OCI-LY1 (cell line): ENCODE measurements around the gene AASS.

Experiments used
- H2AFZ ChIP-seq: fragments of 200-600 bp; sonication (generic), shearing (Covaris generic); 2 replicates; pipeline ENCODE4 v1.6.0; 2014; ENCODE audit warnings: antibody characterized with exemption, mild to moderate bottlenecking, low read length
- H3F3A ChIP-seq: fragments of 200-600 bp; sonication (generic), shearing (Covaris generic); 2 replicates; pipeline ENCODE4 v1.6.0; 2014; ENCODE audit warnings: mild to moderate bottlenecking, antibody characterized with exemption, low read length, moderate library complexity; ENCODE audit not compliant: insufficient read depth
- H3K27ac ChIP-seq: fragments of 200-600 bp; sonication (generic); 2 replicates; pipeline ENCODE4 v1.5.1; 2014; ENCODE audit warnings: low read length, mixed run types, mild to moderate bottlenecking, low read depth; ENCODE audit not compliant: poor library complexity, severe bottlenecking
- H3K27me3 ChIP-seq: fragments of 200-600 bp; sonication (generic); 2 replicates; pipeline ENCODE4 v1.6.0; 2014; ENCODE audit warnings: antibody characterized with exemption, mild to moderate bottlenecking, low read length, moderate library complexity; ENCODE audit not compliant: insufficient read depth
- H3K36me3 ChIP-seq: fragments of 200-600 bp; sonication (generic); 2 replicates; pipeline ENCODE4 v1.6.1; 2014; ENCODE audit warnings: mild to moderate bottlenecking, antibody characterized with exemption, low read length, moderate library complexity, mixed read lengths; ENCODE audit not compliant: insufficient read depth
- H3K4me1 ChIP-seq: fragments of 200-600 bp; sonication (generic); 2 replicates; pipeline ENCODE4 v1.5.1; 2014; ENCODE audit warnings: mild to moderate bottlenecking, low read length, moderate library complexity; ENCODE audit not compliant: insufficient read depth, severe bottlenecking
- H3K4me2 ChIP-seq: fragments of 200-600 bp; sonication (generic), shearing (Covaris generic); 2 replicates; pipeline ENCODE4 v1.6.1; 2014; ENCODE audit warnings: low read length
- H3K4me3 ChIP-seq: fragments of 200-600 bp; sonication (generic); 2 replicates; pipeline ENCODE4 v1.5.1; 2014; ENCODE audit warnings: low read length, low read depth, mild to moderate bottlenecking, mixed read lengths; ENCODE audit not compliant: poor library complexity, severe bottlenecking
- H3K79me2 ChIP-seq: fragments of 200-600 bp; shearing (Covaris generic); 2 replicates; pipeline ENCODE4 v1.6.1; 2016; ENCODE audit warnings: mixed run types, low read length, mixed read lengths; ENCODE audit not compliant: insufficient read depth
- H3K9ac ChIP-seq: fragments of 200-600 bp; sonication (generic), shearing (Covaris generic); 2 replicates; pipeline ENCODE4 v1.6.1; 2014; ENCODE audit warnings: mild to moderate bottlenecking, low read length, mixed read lengths
- H3K9me2 ChIP-seq: fragments of 200-600 bp; sonication (generic), shearing (Covaris generic); 2 replicates; pipeline ENCODE4 v1.6.1; 2014; ENCODE audit warnings: low read depth, mild to moderate bottlenecking, low read length, mixed read lengths
- H3K9me3 ChIP-seq: fragments of 200-600 bp; shearing (Covaris generic); 2 replicates; pipeline ENCODE4 v1.6.1; 2014; ENCODE audit warnings: low read length, mixed read lengths
- H4K20me1 ChIP-seq: fragments of 200-600 bp; sonication (generic), shearing (Covaris generic); 2 replicates; pipeline ENCODE4 v1.6.0; 2016; ENCODE audit warnings: mild to moderate bottlenecking, low read length; ENCODE audit not compliant: insufficient read depth
- EZH2 ChIP-seq: fragments of 200-600 bp; sonication (generic), shearing (Covaris generic); IDR thresholded peaks from 2 replicates; pipeline ENCODE4 v1.8.0; 2017; ENCODE audit warnings: borderline replicate concordance, mixed run types, mild to moderate bottlenecking, antibody characterized with exemption, low read length, moderate library complexity, mixed read lengths
- TF ChIP-seq, protein P1 (sequence below): fragments of 200-600 bp; sonication (generic), shearing (Covaris generic); IDR thresholded peaks from 2 replicates; pipeline ENCODE4 v1.5.1; 2017; ENCODE audit warnings: mild to moderate bottlenecking, antibody characterized with exemption, low read length, moderate library complexity, mixed read lengths

The AASS gene

DNA sequence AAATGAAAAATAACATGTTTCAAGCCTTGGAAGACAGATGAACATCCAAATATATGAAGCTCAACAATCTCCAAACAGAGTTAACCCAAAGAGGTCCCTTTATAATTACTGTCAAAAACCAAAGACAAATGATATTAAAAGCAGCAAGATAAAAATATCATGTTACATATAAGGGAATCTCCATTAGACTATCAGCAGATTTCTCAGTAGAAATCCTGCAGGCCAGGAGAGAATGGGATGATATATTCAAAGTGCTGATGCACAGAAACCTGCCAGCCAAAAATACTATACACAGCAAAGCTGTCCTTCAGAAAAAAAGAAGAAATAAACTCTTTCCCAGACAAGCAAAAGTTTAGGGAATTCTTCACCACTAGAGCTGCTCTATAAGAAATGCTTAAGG is 41.0 kb downstream of the AASS start:
- no peaks in the 10 kb centered on the region for H3K36me3 ChIP-seq
- H3F3A ChIP-seq = no peaks in the 10 kb centered on the region
- 0 out of 2 replicates have a peak, but pooled peaks cover 3% of the 10 kb centered on the region for H3K9me3 ChIP-seq

DNA sequence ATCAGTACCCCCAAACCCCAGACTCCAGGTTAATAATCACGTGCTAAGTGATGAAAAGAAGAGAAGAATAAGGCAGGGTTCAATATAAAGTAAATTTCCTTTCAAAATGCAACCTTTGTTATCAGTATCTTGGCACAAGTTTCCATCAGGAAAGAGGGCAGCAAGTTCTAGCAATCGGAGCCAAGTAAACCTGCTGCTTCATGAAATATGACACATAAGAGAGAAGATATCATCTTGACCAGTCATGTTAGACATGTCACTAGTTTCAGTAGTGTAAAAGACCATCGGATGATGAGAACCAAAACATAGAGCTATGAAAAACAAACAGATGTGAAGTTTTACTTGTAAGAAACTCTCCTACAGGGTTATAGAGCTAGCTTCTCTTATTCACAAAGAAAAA is 44.0 kb downstream of the AASS start:
- no peak overlapping the region for H3K4me3 ChIP-seq
- TF ChIP-seq EZH2 = no peak
- TF ChIP-seq, protein P1, sequence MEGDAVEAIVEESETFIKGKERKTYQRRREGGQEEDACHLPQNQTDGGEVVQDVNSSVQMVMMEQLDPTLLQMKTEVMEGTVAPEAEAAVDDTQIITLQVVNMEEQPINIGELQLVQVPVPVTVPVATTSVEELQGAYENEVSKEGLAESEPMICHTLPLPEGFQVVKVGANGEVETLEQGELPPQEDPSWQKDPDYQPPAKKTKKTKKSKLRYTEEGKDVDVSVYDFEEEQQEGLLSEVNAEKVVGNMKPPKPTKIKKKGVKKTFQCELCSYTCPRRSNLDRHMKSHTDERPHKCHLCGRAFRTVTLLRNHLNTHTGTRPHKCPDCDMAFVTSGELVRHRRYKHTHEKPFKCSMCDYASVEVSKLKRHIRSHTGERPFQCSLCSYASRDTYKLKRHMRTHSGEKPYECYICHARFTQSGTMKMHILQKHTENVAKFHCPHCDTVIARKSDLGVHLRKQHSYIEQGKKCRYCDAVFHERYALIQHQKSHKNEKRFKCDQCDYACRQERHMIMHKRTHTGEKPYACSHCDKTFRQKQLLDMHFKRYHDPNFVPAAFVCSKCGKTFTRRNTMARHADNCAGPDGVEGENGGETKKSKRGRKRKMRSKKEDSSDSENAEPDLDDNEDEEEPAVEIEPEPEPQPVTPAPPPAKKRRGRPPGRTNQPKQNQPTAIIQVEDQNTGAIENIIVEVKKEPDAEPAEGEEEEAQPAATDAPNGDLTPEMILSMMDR = no peak
- no peaks in the 10 kb centered on the region for H3K9me2 ChIP-seq
- H3K27me3 ChIP-seq = no peaks in the 10 kb centered on the region
- no peaks in the 10 kb centered on the region for H3K4me1 ChIP-seq
- no peaks in the 10 kb centered on the region for H4K20me1 ChIP-seq
- H3K4me2 ChIP-seq = no peak overlapping the region
- H2AFZ ChIP-seq = no peak overlapping the region
- no peaks in the 10 kb centered on the region for H3K36me3 ChIP-seq
- no peaks in the 10 kb centered on the region for H3K79me2 ChIP-seq
- H3K27ac ChIP-seq = no peak overlapping the region
- no peaks in the 10 kb centered on the region for H3F3A ChIP-seq
- 0 out of 2 replicates have a peak, but pooled peaks cover 3% of the 10 kb centered on the region for H3K9me3 ChIP-seq
- no peak overlapping the region for H3K9ac ChIP-seq

More for the DNA sequence above, 41.0 kb downstream of the AASS start:
- Histone ChIP-seq H3K27me3 (no peaks in the 10 kb centered on the region), H3K79me2 (no peaks in the 10 kb centered on the region), H2AFZ (no peak overlapping the region), H3K9ac (no peak overlapping the region), H3K4me3 (no peak overlapping the region), H3K4me1 (no peaks in the 10 kb centered on the region), H3K4me2 (no peak overlapping the region), H3K27ac (no peak overlapping the region), H4K20me1 (no peaks in the 10 kb centered on the region), H3K9me2 (no peaks in the 10 kb centered on the region)
- TF ChIP-seq, protein P1 = no peak
- TF ChIP-seq EZH2 = no peak

DNA sequence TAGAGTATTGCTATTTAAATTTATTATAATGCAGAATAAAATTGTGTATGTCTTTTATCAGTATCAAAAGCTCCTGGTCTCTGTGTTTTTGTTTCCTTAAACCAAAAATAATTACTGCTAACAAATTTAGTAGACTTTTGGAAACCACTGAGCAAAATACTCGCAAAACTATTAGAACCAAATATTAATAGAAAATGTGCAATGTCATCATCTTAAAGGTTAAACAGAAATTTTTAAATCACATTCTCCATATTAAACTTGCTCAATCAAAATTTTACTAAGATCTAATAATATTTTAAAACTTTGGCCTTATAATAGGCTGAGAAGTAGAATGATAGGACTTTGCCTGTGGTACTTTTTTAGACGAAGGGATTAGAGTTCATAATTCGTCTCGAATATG is 48.4 kb downstream of the AASS start:
- no peaks in the 10 kb centered on the region for H3K79me2 ChIP-seq
- no peak overlapping the region for H3K4me3 ChIP-seq
- H3K9me2 ChIP-seq = no peaks in the 10 kb centered on the region
- no peaks in the 10 kb centered on the region for H4K20me1 ChIP-seq
- no peaks in the 10 kb centered on the region for H3F3A ChIP-seq
- H3K4me2 ChIP-seq = no peak overlapping the region
- H3K9ac ChIP-seq = no peak overlapping the region
- TF ChIP-seq EZH2 = no peak
- TF ChIP-seq, protein P1 = no peak
- H3K4me1 ChIP-seq = no peaks in the 10 kb centered on the region
- H3K36me3 ChIP-seq = no peaks in the 10 kb centered on the region
- H3K27me3 ChIP-seq = no peaks in the 10 kb centered on the region
- H3K9me3 ChIP-seq = no peaks in the 10 kb centered on the region
- H2AFZ ChIP-seq = no peak overlapping the region
- no peak overlapping the region for H3K27ac ChIP-seq
